ENCODE measurements around the gene ZBTB20.

Gene ZBTB20

DNA sequence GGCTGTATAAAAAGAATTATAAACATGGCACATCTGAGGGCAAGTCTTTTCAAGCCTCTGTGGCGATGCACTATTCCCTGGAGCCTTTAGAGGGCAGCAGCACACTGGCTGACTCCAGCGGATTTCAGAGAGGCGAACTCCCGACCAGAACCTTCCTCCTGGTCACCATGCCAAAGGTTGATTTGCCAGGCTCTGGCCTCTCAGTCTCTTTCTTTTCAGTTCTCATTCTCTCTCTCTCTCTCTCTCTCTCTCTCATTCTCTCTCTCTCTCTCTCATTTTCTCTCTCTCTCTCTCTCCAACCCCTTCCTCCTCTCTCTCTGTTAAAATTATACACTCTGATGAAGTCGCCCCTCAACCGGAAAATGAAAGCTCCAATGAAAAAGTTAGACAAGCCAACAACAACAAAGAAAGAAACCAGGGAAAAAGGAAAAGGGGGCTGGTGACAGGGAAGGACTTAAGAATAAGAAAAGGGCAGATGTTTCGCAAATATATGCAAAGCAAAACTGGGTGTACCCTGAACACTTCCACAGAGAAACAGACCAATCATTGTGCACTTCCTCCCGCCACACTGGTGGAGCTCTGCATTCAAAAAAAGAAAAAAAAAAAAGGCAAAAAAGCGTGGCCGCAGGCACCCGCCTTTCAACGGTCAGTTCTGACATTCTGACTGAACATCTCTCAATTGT is 763.1 kb downstream of the ZBTB20 start:
- DNase-seq, result peak; percentile 62 to 66

GRCh38 chr3:114380233-114380651 is 766.8 kb downstream of the ZBTB20 start:
- no peak for DNase-seq

DNA sequence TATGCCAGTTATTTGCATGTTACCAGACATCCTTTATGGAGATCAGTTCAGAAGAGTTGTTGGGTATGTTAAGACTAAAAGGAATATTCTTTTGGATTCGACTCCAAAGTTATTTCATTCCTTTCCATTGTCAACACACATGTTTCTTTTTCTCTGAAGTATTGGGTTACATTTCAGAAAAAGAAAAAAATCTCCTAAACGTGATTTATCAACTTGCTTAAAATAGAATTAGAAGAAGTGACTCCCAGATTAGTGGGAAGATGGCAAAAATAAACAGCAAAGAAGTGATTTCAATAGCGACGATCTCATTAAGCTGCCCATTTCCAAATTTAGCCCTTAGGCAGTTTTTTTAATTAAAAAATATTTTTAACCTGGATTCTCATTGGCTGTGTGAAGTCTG is 767.8 kb downstream of the ZBTB20 start:
- no peak for DNase-seq

DNA sequence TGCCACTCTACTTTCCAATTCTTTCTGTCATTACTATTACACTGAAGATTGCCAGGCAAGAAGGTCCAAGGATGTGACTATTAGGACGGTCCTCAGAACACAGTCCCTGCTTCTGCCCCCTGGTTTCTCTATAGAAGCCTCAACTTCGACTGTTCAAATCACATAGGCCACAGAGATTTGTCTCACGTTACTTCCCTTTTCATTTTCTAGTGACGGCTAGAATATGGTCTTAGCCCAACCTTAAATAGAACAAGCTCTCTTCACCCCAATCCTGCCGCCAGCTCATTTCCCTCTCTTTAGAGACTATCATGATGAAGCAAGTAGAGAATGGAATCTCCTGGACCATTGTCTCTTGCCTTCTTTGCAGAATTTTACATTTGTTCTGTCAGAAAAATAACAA is 768.3 kb downstream of the ZBTB20 start:
- no peak for DNase-seq

- DNase-seq, result no peak
Measured at GRCh38 chr3:114377426-114377825, 769.7 kb downstream of the ZBTB20 start.

DNA sequence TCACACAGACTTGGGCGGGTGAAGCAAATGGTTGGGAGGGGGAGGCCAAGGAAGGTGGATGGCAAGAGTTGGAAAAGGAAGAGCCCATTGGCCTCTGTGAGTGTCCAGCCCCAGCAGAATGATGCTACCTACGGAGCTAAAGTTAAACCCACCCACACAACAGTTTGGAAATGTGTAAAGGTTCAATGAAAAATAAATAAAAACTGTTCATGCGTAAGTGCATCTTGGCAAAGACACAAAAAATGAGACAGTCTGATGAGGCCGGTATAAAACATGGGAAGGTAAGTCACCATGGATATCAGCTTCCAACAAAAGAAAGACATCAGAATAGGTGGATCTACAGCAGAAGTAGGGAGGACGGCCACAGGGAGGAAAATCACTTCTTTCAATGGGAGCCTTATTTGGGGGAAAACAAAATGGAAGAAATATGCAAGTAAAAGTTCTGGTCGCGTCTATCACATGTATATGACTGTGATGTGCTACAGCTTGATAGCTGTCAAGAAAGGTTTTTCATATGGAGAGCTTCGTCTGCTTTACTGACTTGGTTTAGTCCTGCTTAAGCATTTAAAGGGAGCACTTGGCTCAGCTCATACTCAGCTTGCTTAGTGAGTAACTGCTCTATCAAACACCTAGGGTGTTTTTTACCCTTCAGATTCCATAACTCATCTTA is 770.4 kb downstream of the ZBTB20 start:
- DNase-seq, result no peak

- DNase-seq, result no peak
Measured at GRCh38 chr3:114375608-114376421, 771.3 kb downstream of the ZBTB20 start.

GRCh38 chr3:114374433-114374990 is 772.6 kb downstream of the ZBTB20 start:
- DNase-seq, result no peak

- no peak for DNase-seq
Measured at GRCh38 chr3:114370537-114371174, 776.4 kb downstream of the ZBTB20 start.

DNA sequence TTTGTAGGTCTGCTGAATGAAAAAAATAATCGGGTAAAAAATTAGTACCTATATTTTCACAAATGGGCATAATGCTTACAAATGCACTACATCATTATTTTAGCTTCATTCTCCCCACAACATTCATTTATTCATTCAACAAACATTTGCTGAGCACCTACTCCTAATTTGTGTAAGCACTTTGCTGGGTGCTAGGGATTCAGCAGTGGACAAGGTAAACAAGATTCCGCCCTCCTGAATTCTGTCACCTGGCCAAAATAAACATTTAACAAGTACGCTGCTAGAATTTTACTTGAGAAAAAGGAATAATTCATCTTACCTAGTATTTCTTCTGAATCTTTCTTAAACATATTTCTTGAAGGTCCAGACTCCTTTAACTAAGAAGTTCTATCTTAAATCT is 781.2 kb downstream of the ZBTB20 start:
- DNase-seq, result no peak

DNA sequence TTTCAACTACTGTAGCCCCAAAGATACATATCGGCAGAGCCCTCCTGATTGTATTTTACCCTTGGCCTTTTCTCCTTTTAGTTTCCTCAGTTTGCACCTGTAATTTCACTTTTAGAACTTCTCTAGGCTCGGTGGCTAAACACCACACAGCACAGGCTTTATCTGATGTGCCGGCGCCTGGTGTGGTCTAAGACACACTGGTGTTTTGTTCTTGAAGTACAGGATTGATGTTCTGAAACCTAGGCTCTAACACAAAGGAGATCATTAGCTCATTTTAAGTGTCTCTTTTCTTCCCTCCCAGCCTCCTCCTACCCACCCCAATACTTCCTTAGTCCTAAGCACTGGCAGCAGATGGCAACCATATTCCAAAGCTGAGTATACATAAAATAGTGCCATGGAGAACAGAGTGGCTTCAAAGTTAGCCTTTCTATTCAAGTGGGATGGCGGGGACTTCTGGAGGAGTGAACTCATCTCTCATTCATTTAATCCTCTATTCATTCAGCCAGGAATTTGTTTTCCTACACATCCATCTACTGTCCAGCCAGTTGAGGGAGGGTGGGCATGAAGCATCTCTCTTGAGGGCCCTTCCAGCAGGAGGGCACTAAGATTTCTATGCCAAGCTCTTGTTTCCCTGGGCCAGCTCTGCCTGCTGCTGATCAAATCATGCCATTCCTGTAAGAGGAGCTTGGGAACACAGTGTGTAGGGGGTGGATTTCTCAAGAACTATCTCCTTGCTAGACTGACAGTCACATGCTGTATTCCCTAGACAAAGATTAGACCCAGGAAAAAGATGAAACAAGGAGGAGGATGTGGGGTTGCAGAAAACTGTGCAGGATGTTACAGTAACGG is 782.1 kb downstream of the ZBTB20 start:
- DNase-seq, result no peak

DNA sequence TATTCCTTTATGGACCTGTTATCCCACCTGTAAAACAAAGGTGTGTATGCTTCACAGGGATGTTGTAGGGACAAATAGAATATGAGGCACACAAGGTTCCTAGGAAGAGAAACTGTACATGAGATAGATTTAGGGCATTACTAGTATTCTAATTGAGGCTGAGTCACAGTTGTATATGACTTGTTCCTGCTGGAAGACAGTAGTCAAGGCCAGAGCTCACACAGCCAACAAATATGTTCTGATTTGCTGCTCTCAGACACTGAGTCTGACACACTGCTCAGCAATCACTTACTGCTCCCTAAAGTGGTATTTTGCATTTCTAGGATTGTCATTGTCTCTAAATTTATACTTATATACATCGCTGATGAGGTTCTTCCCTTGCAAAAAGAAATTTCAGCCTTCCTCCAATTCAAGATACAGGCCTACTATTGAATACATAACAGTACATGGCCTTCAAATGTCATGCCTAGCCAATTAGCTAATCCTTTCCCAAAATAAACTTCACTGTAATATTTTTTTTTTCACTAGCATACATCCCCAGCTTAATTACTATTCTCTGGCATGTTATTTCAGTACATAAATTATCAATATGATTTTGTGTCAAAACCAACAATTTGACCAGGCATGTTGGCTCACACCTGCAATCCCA is 783.4 kb downstream of the ZBTB20 start:
- no peak for DNase-seq

- peak; percentile 40 to 51 for DNase-seq
Measured at GRCh38 chr3:114362815-114363214, 784.3 kb downstream of the ZBTB20 start.

- DNase-seq, result no peak
Measured at GRCh38 chr3:114361391-114361790, 785.7 kb downstream of the ZBTB20 start.

DNA sequence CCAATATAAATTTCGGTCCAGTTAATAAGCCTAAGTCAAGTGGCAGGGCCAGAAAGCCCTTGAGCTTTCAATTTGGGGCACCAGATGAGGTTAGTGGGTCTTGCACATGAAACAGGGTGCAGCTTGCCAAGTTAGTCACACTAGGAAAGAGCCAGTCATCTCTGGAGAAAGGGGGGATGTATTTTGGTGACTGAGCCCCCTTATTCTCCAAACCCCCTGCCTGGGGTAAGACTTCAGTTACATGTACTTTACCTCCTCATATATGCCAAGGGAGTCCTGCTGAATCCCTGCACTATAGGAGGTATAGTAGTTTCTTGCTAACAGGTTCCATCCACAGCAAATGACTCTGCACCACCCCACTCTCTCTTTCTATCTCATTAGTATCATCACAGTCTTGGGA is 790.6 kb downstream of the ZBTB20 start:
- DNase-seq, result no peak

DNA sequence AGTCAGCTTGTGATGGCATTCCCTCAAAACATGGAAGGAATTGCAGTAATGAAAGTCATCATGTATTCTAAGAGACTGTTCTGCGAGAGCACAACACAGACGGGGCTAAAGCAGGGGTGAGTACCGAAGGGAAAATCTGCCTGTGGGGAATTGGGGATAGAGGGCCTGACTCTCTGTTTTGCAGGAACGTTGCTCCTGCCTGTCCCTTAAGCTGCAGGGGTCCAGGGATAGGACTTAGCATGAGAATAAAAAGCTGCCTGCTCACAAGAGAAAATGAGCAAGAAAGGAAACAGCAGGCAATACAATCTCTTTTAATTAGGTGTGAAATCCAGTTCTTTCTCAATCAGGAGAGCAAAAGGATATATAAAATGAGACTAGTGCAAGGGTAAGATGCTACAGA is 791.0 kb downstream of the ZBTB20 start:
- no peak for DNase-seq

- no peak for DNase-seq
Measured at GRCh38 chr3:114355653-114356052, 791.4 kb downstream of the ZBTB20 start.

DNA sequence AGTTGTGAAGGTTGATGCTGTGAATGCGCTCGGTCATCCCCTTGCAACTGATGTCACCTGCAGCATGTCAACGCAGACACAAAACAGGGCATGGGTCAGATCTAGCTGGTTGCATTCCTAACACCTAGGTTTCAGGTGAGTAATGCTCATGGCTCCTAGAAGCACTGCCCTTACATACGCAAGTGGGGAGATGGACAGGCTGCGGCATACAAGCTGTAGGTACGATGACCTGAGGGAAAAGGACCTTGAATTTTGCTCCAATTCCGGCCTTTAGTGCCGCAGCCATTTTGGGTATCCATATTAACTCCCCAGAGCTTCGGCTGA is 795.3 kb downstream of the ZBTB20 start:
- DNase-seq, result no peak

- DNase-seq, result no peak
Measured at GRCh38 chr3:114351123-114351821, 795.8 kb downstream of the ZBTB20 start.

- no peak for DNase-seq
Measured at GRCh38 chr3:114350690-114351089, 796.4 kb downstream of the ZBTB20 start.

GRCh38 chr3:114350271-114350670 is 796.8 kb downstream of the ZBTB20 start:
- no peak for DNase-seq
